Fibroblast of peridontal ligament (primary cell): Measurements from ENCODE around the gene CORO2B.
"Not testable (repeated sequence)": the region's sequence is repeated elsewhere in the genome, so short reads cannot be mapped to it uniquely, and the experiment has no call there.

Source experiments
- DNase-seq: peaks from one replicate; pipeline ENCODE4 v3.0.0-alpha.2; 2010; ENCODE audit errors: extremely low read depth

Gene CORO2B

GRCh38 chr15:68646696-68647095 lies 67.9 kb downstream of the CORO2B start:
- no peak for DNase-seq

- not testable (repeated sequence) for DNase-seq
Measured at GRCh38 chr15:68647361-68647760, 68.6 kb downstream of the CORO2B start.

- DNase-seq: no peak
Measured at GRCh38 chr15:68650901-68651709, 72.3 kb downstream of the CORO2B start.

GRCh38 chr15:68651916-68652525 lies 73.2 kb downstream of the CORO2B start:
- peak; percentile 47 for DNase-seq

GRCh38 chr15:68653031-68653635 lies 74.3 kb downstream of the CORO2B start:
- DNase-seq: no peak

GRCh38 chr15:68653801-68654200 lies 75.0 kb downstream of the CORO2B start:
- no peak for DNase-seq

GRCh38 chr15:68654786-68655560 lies 76.2 kb downstream of the CORO2B start:
- no peak for DNase-seq

- DNase-seq: no peak
Measured at GRCh38 chr15:68655686-68656437, 77.1 kb downstream of the CORO2B start.

GRCh38 chr15:68656438-68656739 lies 77.6 kb downstream of the CORO2B start:
- DNase-seq: no peak

- DNase-seq: no peak
Measured at GRCh38 chr15:68658151-68658550, 79.4 kb downstream of the CORO2B start.

- no peak for DNase-seq
Measured at GRCh38 chr15:68658641-68659358, 80.0 kb downstream of the CORO2B start.

GRCh38 chr15:68663526-68663925 lies 84.7 kb downstream of the CORO2B start:
- no peak for DNase-seq

- no peak for DNase-seq
Measured at GRCh38 chr15:68666120-68666811, 87.5 kb downstream of the CORO2B start.

- DNase-seq: no peak
Measured at GRCh38 chr15:68666812-68667450, 88.1 kb downstream of the CORO2B start.

GRCh38 chr15:68667800-68668625 lies 89.2 kb downstream of the CORO2B start:
- DNase-seq: no peak

- no peak for DNase-seq
Measured at GRCh38 chr15:68668926-68669600, 90.3 kb downstream of the CORO2B start.

GRCh38 chr15:68672251-68672650 lies 93.5 kb downstream of the CORO2B start:
- no peak for DNase-seq

- DNase-seq: peak; percentile 38
Measured at GRCh38 chr15:68672781-68673205, 94.0 kb downstream of the CORO2B start.
